ENCODE measurements around the gene CCR5.

DNA sequence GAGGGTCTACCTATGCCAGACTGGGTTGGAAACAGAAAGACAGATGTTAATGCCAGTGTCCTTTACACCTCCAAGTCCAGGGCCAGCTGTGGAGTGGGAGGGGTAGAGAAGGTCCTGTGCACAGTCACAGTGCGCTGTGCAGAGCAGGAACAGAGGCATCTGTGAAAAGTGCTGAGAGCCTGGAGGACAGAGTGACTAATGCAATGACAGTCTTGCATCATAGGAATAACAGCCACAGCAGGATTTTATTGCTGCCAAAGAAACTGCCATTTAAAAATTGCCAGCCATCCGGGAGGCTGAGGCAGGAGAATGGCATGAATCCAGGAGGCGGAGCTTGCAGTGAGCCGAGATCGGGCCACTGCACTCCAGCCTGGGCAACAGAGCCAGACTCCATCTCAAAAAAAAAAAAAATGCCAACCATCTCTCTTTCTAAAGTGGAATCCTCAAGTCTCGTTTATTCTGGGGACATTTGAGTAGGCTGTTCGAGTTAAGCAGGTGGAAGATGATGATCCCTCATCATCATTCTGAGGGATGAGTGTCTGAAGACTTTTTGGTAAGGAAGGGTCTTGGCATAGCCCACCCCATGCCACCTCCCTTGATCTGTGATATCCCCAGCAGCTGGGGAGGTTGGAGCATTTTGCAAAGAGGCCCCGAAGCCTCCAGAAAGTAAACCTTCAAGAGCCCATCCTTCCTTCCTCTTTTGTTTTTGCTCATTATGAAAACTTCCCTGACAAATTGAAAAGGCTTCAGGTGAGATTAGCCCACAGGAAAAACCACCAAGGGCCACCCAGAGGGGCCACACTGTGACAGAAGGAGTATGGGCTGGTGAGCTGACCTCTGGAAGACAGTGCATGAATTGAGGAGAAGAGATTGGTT, 9.1 kb upstream of the CCR5 start:
- TF ChIP-seq, protein P1, sequence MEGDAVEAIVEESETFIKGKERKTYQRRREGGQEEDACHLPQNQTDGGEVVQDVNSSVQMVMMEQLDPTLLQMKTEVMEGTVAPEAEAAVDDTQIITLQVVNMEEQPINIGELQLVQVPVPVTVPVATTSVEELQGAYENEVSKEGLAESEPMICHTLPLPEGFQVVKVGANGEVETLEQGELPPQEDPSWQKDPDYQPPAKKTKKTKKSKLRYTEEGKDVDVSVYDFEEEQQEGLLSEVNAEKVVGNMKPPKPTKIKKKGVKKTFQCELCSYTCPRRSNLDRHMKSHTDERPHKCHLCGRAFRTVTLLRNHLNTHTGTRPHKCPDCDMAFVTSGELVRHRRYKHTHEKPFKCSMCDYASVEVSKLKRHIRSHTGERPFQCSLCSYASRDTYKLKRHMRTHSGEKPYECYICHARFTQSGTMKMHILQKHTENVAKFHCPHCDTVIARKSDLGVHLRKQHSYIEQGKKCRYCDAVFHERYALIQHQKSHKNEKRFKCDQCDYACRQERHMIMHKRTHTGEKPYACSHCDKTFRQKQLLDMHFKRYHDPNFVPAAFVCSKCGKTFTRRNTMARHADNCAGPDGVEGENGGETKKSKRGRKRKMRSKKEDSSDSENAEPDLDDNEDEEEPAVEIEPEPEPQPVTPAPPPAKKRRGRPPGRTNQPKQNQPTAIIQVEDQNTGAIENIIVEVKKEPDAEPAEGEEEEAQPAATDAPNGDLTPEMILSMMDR (IDR thresholded peaks at IDR 0.05; ENCODE audit: low read depth, low read length) = no peak
- TF ChIP-seq EZH2phosphoT487 (IDR thresholded peaks at IDR 0.05; ENCODE audit: low read depth) = no peak
